Measurements from ENCODE around the gene LOXL4.

The LOXL4 gene

GRCh38 chr10:98264378-98265065 lies 3.5 kb downstream of the LOXL4 start:
- DNase-seq (ENCODE audit: low read depth in 2 of 2), result no peak

- no peak for DNase-seq (ENCODE audit: low read depth in 2 of 2)
These were observed 4.9 kb downstream of the LOXL4 start for GRCh38 chr10:98263088-98263487.

GRCh38 chr10:98262571-98262970 lies 5.4 kb downstream of the LOXL4 start:
- DNase-seq (ENCODE audit: low read depth in 2 of 2), result no peak

- DNase-seq (ENCODE audit: low read depth in 2 of 2), result no peak
These were observed 6.3 kb downstream of the LOXL4 start for GRCh38 chr10:98261436-98262277.

GRCh38 chr10:98260752-98261151 lies 7.2 kb downstream of the LOXL4 start:
- no peak for DNase-seq (ENCODE audit: low read depth in 2 of 2)

GRCh38 chr10:98260350-98260749 lies 7.6 kb downstream of the LOXL4 start:
- no peak for DNase-seq (ENCODE audit: low read depth in 2 of 2)

GRCh38 chr10:98259606-98260315 lies 8.2 kb downstream of the LOXL4 start:
- DNase-seq (ENCODE audit: low read depth in 2 of 2), result no peak

GRCh38 chr10:98258683-98259454 lies 9.1 kb downstream of the LOXL4 start:
- DNase-seq (ENCODE audit: low read depth in 2 of 2), result no peak

GRCh38 chr10:98257961-98258360 lies 10.0 kb downstream of the LOXL4 start:
- no peak for DNase-seq (ENCODE audit: low read depth in 2 of 2)

- no peak for DNase-seq (ENCODE audit: low read depth in 2 of 2)
These were observed 10.8 kb downstream of the LOXL4 start for GRCh38 chr10:98257198-98257597.

- DNase-seq (ENCODE audit: low read depth in 2 of 2), result no peak
These were observed 11.3 kb downstream of the LOXL4 start for GRCh38 chr10:98256692-98257091.

- no peak for DNase-seq (ENCODE audit: low read depth in 2 of 2)
These were observed 12.7 kb downstream of the LOXL4 start for GRCh38 chr10:98255146-98255877.

- no peak for DNase-seq (ENCODE audit: low read depth in 2 of 2)
These were observed 13.6 kb downstream of the LOXL4 start for GRCh38 chr10:98254234-98254974.

GRCh38 chr10:98253499-98253898 lies 14.5 kb downstream of the LOXL4 start:
- no peak for DNase-seq (ENCODE audit: low read depth in 2 of 2)

GRCh38 chr10:98252464-98252863 lies 15.5 kb downstream of the LOXL4 start:
- DNase-seq (ENCODE audit: low read depth in 2 of 2), result no peak

GRCh38 chr10:98251399-98251798 lies 16.6 kb downstream of the LOXL4 start:
- no peak for DNase-seq (ENCODE audit: low read depth in 2 of 2)

GRCh38 chr10:98249134-98249533 lies 18.9 kb downstream of the LOXL4 start:
- DNase-seq (ENCODE audit: low read depth in 2 of 2), result no peak

- no peak for DNase-seq (ENCODE audit: low read depth in 2 of 2)
These were observed 20.0 kb downstream of the LOXL4 start for GRCh38 chr10:98248018-98248417.

GRCh38 chr10:98246911-98247805 lies 20.8 kb downstream of the LOXL4 start:
- DNase-seq (ENCODE audit: low read depth in 2 of 2), result no peak

Measured in stimulated activated CD8-positive, alpha-beta memory T cell treated with anti-CD3 and anti-CD28 coated beads, Interleukin-7, amount 100 ng/mL, for 4 hours (primary cell).